GM19025 (cell line): ENCODE measurements around the gene KCNH2.

Source experiments
- ATAC-seq: cut with Tn5 transposase; IDR thresholded peaks from one replicate; pipeline ENCODE4 v1.9.1; 2021; ENCODE audit warnings: mild to moderate bottlenecking, low read depth, moderate library complexity; ENCODE audit not compliant: unreplicated experiment

KCNH2 gene

DNA sequence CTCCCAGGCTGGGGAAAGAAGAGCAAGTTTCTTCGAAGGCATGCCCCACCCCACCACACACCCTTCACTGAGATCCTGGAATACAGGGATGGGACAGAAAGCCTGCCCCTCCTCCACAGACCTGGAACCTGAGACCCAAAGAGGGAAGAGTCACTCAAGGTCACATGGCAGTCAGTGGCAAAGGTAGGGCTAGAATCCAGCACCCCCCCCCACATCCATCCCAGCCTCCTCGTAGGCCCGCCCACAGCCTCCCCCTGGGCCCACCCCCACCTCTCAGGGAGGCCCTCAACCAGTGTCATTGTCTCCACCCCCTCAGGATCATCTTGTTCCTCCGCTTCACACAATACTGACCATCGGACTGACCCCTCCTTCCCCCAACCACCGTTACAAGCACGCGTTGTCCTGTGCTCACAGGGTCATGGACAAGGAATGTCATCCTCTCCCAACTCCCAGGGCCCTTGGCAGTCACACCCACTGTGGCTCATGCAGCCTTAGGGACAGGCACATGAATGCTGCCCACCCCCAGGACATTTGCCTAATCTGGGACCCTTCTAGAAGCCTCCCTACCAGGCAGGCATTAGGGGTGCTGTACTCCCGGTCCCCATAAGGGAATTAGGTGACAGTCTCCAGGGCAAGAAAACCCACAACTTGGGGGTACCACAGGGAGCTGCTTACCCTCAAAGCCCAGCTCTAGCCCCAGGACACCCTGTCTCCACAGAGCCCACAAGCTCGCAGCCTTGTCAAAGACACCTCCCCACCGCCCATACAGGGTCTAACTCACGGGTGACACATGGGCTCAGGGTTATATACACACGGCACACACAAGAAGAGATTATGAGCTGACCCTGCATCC is 1.4 kb downstream of the KCNH2 start:
- ATAC-seq: no peak

DNA sequence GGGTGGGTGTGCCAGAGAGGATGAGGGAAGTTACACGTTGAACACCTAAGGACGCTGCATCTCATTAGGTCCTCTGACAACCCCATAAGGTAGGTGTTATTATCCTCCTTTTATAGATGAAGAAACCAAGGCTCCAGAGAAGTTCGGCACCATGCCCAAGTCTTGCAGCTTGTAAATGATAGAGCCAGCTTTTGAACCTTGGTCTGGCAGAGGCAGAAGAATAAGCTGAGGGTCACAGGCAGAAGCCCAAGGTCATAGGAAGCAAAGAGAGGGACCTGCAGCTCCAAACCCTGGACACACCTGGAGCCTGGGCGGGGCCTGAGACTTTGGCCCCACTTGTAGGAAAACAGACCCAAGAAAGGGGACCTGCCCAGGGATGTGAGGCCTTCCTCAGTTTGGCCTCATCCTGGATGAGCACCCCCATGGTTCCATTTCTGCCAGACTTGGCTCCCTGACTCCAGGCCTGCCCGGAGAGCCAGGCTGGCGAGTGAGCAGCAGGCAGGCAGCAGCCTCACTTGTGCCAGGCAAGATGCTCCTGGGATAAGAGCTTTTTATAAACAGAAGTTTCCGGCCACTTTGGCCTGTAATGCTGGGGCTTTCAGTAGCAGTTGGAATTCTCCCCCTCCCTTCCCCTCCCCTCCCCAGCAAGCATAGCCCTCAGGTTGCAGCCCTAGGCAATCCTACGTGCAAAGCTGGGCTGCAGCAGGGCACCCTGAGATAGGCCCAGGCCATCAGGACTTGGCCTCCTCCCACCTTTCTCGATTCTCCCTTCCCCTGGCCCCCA is 2.4 kb downstream of the KCNH2 start:
- no peak for ATAC-seq

DNA sequence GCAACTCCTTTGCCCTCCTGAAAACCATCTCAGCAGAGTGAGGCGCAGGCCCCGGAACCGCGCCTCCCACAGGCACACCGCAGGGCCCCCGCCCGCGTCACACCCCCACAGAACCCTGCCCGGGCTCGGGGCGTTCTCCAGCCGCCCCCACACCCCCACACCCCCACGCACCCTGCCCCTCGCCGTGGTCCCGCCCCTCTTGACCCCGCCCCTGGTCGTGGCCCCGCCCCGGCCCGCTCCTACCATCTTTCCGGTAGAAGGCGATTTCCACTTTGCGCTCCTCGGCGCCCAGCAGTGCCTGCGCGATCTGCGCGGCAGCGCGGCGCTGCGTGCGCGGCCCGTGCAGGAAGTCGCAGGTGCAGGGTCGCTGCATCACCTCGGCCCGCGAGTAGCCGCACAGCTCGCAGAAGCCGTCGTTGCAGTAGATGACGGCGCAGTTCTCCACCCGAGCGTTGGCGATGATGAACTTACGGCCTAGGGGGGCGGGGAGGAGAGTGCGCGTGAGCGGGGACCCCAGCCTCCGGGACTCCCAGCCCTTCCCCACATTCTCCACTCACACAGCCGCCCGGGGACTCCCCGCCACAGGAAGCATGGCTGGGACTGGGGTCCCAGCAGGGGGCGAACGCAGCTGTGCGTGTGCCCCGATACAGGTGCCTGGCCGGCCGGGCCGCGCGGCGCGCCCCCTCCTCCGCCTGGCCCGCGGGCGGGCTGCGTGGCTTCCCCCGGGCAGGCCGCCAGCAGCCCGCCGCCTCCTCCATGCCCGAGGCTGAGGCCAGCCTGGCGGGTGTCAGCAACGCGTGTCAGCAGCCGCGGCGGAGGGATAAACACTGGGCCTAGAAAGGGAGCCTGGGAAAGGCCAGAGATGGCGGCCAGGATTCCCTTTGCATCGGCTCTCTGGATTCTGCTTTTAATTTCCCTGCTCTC is 3.4 kb downstream of the KCNH2 start:
- peak; percentile 56 for ATAC-seq

DNA sequence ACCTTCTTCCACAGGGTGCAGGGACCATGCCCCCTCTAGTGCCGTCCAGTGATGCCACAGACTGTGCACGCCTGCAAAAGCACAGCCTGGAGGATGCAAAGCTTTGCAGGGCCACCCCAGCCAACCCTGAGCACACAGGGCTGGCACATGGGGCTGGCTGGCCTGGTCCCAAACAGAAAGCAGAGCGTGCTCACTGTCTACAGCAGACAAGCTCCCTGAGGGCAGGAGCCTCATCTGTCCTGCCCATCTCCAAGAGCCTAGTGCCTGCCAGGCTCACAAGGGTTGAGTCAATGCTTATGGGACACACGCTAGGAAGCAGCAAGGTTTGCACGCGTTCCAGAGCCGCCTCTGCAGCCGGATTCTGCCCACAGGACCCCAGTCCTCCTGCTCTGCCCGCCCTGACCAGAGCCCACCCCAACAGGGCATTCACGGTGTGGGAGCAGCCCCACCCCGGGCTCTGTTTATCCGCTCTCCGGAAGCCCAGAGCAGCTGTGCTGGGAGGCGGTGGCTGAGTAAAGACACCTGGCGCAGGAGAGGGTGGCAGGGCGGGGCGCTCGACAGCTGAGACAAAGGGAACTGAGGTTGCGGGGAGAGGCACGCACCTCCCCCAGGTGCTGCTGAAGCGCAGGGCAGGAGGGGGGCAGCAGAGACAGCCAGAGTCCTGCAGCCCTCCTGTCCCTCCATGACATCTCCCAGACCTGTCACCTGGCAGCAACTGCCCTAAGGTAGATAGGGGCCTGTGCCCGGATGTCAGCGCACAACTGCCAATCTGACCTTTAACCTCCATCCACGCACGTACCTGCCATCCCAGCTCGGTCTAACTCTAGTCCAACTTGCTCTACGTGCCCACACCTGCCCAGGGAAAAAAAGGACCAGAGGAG is 4.3 kb downstream of the KCNH2 start:
- ATAC-seq: no peak

DNA sequence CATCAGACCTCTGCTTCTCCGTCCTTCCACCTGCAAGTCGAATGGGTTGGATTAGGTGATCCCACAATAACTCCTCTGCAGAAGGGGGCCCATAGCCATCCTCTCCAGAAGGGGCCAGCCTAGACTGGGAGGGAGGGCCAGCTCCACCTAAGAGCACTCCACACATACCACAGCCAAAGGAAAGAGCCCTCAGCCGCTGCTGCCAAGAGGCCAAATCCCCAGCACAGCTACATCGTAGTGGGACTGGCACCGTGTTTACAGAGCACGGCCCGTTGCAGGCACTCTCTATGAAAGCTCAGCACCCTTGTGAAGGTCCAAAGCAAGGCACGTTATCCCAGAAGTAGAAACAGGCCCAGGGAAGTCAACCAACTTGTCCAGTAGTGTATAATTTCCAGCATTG is 5.4 kb downstream of the KCNH2 start:
- no peak for ATAC-seq

DNA sequence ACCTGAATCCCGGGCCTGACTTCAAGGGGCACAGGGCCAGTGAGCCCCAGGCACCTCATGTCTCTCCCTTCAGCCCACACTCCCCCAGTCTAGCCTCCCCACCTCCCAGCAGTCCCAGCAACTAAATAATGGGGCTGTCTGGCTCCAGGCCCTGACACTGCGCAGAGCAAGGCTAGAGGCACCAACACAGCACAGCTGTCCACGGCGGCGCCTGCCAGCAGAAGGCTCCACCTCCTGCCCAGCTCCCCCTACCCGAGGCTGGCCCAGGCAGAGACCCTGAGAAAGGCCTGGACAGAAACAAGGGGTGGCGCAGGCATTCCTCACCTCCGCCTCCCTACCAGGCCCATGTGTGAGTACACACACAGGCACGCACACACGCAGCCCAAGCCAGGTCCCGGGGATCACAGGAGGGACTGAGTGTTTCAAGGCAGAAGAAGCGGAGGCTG is 6.1 kb downstream of the KCNH2 start:
- ATAC-seq: no peak

DNA sequence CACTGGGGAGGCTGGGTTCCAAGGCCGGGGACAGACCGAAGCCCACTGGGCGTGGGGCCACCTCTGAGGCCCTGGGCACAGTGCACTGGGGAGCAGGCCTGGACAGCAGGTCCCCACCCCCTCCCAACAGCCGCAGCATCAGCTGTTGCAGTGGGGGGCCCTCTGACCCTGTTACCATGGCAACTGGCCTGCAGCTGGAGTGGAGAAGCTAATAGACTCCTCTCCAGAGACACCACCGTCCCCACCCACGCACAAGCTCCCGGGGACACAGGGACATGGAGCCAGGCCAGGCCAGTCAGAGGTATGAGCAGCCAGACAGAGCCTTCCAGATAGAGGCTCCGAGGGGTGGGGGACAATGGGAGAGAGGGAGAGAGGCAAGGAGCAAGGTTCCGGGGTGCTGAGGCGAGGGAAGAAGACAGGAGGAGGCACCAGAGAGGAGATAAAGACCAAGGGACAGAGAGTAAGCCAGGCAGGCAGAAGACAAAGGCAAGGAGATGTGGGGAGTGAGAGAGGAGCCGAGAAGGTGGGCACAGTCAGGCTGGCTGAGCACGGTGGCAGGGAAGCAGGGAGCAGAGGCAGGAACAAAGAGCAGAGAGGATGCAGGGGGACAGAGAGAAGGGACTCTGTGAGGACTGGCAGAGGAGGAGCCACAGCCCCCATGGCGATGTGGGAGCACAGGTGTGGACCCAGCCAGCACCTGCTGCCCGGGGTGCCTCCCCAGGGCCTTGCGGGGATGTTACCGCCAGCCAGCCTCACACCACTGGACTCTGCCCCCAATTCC is 6.7 kb downstream of the KCNH2 start:
- no peak for ATAC-seq

DNA sequence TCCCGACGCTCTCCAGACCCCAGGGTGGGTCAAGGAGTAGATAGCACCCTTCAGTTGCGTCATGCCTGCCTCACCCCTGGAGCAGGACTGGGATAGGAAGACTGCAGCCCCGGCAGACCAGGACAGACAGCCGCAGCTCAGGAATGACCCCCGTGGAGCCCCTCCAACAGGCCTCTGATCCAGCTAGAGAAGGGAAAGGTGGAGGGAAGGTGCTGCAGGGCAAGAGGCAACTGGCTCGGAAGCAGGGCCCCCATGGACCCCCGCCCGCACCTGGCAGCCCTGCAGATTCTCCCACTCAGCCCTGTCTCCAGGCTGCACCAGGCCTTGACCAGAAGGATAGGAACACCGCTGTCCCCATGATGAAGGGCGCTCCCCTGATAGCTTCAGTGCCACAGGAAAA is 7.7 kb downstream of the KCNH2 start:
- no peak for ATAC-seq

DNA sequence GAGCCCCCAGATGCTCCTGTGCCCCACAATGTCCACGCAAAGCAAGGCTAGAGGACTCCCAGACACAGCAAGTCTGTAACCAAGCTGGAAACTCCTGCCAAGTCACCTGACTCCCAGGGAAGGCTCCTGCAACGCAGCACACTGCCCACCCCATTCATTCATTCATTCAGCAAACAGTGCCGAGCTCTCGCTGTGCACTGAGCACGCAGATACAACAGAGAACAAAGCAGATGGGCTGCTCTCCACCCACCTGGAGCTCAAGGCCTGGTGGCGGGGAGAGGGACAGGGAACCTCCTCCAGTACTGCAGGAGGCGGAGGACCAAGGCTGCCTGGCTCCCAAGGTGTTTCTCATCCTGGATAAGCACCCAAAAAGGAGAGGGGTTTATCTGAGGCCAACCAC is 8.6 kb downstream of the KCNH2 start:
- no peak for ATAC-seq

DNA sequence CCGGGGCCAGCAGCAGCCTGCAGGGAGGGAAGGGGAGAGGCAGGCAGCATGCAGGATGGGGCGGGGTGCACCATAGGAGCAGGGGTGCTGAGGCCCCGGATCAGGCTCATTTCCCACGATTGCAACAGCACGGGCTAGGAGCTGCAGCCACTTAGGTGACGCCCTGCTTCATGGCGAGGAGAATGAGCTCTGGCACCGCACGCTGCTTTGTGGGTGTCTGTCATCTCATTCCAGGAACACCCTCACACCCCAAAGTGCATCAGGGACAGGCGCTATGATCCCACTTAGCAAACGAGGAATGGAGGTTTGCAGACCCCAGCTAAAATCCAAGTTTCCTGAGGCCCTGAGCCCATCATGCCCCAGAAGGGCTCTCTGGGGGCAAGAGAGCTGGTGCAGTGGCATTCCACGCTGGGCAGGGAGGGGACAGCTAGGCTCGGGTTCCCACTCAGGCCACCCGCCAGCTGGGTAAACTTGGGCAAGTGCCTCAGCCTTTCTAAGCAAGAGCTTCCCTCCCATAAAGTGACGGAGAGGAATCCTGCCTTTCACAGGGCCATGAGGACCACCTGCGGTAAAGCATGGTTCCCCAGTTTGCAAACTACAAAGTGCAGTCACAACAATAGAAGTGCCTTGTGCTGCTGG is 9.3 kb downstream of the KCNH2 start:
- ATAC-seq: no peak

DNA sequence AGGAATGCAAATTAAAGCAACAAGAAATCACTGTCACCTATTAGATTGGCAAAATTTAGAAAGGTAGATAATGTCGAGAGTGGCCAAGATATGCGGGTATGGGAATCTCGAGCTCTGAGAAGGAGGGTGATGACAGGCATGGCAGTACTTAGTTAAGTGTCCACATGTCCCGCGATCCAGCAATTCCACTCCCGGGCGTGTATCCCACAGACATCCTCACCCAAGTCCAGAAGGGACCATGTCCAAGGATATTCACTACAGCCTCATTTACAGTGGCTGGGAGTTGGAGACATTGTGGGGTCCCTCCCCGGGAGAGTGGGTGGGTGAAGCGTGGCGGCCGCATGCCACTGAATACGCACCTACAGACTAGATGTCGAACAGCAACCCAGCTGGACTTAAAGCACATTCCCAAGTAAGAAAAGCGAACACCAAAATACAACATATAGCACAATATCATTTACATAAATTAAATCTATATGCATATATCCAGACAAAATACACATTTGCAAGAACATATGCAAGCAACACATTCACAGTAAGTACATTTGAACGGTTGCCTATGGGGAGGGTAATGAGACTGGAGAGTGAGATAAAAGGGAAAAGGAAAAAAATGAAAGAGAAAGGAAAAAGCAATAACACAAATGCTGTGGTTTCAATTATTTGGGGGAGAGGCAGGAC is 9.9 kb downstream of the KCNH2 start:
- no peak for ATAC-seq

DNA sequence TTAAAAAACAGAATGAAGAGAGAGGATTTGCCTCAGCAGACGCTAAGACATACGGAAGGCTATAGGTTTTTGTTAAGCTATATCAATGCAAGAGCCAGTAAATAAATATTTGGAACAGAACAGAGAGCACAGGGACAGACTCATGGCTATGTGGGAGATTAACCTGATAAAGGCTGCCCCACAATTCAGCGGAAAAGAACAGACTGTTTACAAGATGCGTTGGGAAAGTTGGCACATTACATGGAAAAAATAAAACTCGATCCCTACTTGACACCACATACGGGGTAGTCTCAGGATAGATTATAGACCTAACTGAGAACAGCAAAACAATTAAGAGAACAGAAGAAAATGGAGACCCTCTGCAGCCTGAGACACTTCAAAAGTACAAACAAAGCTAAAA is 10.8 kb downstream of the KCNH2 start:
- no peak for ATAC-seq

DNA sequence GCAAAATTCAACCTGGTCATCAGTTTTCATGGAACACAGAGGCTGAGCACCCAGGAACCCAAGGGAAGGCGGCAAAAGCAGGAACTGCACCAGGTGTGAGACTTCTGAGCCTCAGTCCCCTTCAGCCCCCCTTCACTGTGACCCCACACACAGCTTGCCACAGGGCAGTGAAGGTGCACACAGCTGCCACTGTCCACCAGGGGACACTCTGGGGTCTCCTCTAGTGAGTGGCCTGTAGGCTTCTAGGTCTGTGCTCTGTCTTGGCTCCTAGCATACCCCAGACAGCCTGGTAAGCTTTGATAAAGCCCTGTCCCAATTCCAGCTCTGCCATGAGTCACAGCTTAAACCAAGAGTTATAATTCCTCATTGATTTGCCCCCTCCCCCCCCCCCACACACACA is 12.1 kb downstream of the KCNH2 start:
- ATAC-seq: no peak

DNA sequence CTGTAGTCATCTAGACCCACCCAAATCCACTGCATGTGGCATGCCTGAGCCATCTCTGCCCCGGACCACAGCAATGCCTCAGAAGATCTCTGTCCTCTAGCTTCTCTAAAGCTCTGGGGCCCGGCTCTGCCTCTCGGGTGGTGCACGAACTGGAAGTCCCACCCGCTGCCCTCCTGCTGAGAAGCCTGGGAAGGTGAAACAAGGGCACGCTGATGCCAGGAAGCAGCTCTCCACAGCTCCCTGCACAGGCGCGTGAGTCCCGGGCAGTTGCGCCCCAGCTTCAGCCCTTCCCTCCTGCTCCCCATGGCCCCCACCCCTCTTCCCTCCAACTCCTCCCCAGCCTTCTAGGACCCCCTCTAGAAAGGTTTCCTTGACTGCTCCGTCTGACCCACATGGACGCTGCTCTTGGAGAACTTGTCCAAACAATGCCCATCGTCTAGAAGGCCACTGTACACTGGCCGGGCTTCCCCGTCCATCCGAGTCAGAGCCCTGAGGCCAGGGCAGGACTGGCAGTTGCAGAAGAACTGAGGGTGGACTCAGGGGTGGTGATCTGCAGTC is 12.8 kb downstream of the KCNH2 start:
- ATAC-seq: no peak

DNA sequence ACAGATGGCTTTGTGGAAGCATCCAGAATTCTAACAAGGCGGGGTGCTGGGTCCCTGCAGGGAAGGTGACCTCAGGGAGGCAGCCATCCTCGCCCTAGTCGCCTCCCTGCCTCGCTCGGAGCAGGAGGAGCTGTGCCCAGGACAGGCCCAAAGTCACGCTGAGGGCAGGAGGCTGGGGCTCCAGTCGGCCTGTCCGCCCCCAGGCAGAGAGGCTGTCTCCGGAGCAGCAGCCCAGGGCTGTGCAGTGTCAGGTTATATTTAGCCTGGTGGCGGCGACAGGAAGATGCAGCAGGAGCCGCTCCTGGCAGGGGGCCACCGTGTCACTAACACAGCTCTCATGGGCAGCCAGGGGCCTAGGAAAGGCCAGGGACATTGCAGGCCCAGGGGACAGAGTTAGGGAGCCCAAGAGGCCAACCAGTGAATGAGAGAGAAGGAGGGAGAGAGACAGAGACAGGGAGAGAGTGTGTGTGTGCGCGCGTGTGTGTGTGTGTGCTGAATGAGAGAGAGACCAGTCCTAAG is 13.5 kb downstream of the KCNH2 start:
- ATAC-seq: no peak

DNA sequence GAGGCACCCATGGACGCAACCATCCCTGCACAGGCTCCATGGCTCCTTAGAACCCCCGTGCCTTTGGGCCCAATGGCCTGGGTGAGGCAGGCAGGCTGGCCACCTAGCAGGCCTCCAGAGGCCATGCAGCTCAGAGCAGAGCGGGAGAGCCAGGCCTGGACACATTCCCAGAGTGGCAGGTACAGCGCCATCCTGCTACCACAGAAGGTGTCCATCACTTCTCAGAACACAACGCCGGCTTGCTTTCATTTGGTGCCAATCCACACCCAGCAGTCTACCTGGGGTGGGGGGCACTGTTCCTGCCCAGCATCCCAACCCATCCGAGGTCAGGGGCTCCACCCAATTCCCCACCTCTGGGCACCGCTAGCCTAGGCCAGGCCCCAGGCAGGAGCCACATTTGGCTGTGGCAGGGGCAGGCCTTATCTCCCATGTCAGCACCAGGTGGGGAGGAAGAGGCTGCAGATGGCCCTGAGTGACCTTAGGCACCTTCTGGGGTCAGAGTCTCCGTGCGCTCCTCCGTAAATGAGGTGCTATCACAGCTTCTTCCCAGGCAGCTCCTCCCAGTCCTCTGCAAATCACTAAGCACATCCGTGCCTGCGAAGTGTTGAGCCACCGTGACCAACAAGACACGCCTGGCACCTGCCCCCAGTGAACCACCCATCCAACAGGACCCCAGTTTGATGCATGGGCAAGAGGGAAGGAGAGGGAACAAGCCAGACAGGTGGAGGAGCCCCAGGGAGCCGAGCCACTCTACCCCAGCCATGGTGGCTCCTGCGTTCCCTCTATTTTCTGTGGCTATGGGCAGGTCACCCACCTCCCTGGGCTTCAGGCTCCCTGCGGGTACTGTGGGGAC is 14.2 kb downstream of the KCNH2 start:
- no peak for ATAC-seq
